HepG2 (cell line): ENCODE measurements around the gene KAZN. TPM values are rescaled to one million over a fixed set of nuclear protein-coding genes. Genes with fewer than 3 reads are reported as not detected.

Experiments
- AKAP8 ChIP-seq: sonication (generic); formaldehyde crosslinking; IDR thresholded peaks from 2 replicates; pipeline ENCODE4 v1.5.1; 2020; ENCODE audit warnings: mild to moderate bottlenecking, missing genetic modification reagents
- BHLHE40 ChIP-seq: IDR thresholded peaks from 2 replicates; pipeline ENCODE4 v1.6.1; 2011; ENCODE audit warnings: low read length, improper control_type of control experiment
- CEBPG ChIP-seq: IDR thresholded peaks from 2 replicates; pipeline ENCODE4 v1.6.1; 2016
- ESRRA ChIP-seq: sonication (generic); formaldehyde crosslinking; IDR thresholded peaks from 2 replicates; pipeline ENCODE4 v1.5.1; 2020; ENCODE audit warnings: mild to moderate bottlenecking, low read depth, missing genetic modification reagents
- FOXA3 ChIP-seq: IDR thresholded peaks from 2 replicates; pipeline ENCODE4 v1.6.1; 2016; ENCODE audit warnings: missing genetic modification reagents, missing compliant biosample characterization
- GATAD1 ChIP-seq: IDR thresholded peaks from 2 replicates; pipeline ENCODE4 v1.6.1; 2016; ENCODE audit warnings: missing genetic modification reagents, missing compliant biosample characterization
- HMGA1 ChIP-seq: sonication (generic); formaldehyde crosslinking; conservative IDR thresholded peaks from 2 replicates; pipeline ENCODE4 v1.4.0; 2020; ENCODE audit warnings: missing genetic modification reagents
- IKZF1 ChIP-seq: fragments of 450-650 bp; IDR thresholded peaks from 2 replicates; pipeline ENCODE4 v1.7.1; 2016
- MAF1 ChIP-seq: sonication (generic); formaldehyde crosslinking; IDR thresholded peaks from 2 replicates; pipeline ENCODE4 v1.5.0; 2020; ENCODE audit warnings: missing genetic modification reagents, borderline replicate concordance
- MYPOP ChIP-seq: sonication (generic); formaldehyde crosslinking; IDR thresholded peaks from 2 replicates; pipeline ENCODE4 v1.8.1; 2023; ENCODE audit warnings: mild to moderate bottlenecking, moderate library complexity, missing genetic modification reagents
- NR2F2 ChIP-seq: IDR thresholded peaks from 2 replicates; pipeline ENCODE4 v1.6.1; 2012; ENCODE audit warnings: low read depth, inconsistent platforms, borderline replicate concordance
- RBM22 ChIP-seq: fragments of 200-400 bp; formaldehyde crosslinking; optimal IDR thresholded peaks from 2 replicates; pipeline ENCODE3; 2017; ENCODE audit warnings: mild to moderate bottlenecking, low read length, moderate library complexity
- RERE ChIP-seq: IDR thresholded peaks from 2 replicates; pipeline ENCODE4 v1.6.1; 2016; ENCODE audit warnings: low read depth, missing genetic modification reagents, missing compliant biosample characterization
- RNF2 ChIP-seq: fragments of 450-650 bp; conservative IDR thresholded peaks from 2 replicates; pipeline ENCODE4 v1.6.1; 2016; ENCODE audit warnings: low read depth
- SCMH1 ChIP-seq: sonication (generic); formaldehyde crosslinking; IDR thresholded peaks from 2 replicates; pipeline ENCODE4 v1.9.0; 2021; ENCODE audit warnings: missing genetic modification reagents, mild to moderate bottlenecking, borderline replicate concordance
- SIX4 ChIP-seq: sonication (generic); formaldehyde crosslinking; IDR thresholded peaks from 2 replicates; pipeline ENCODE4 v1.4.0; 2020; ENCODE audit warnings: missing genetic modification reagents
- ZBTB38 ChIP-seq: sonication (generic); formaldehyde crosslinking; IDR thresholded peaks from 2 replicates; pipeline ENCODE4 v1.5.1; 2020; ENCODE audit warnings: mild to moderate bottlenecking, missing genetic modification reagents
- ZFP82 ChIP-seq: sonication (generic); formaldehyde crosslinking; IDR thresholded peaks from 2 replicates; pipeline ENCODE4 v1.5.1; 2020; ENCODE audit warnings: mild to moderate bottlenecking, missing genetic modification reagents, borderline replicate concordance
- ZKSCAN8 ChIP-seq: IDR thresholded peaks from 2 replicates; pipeline ENCODE4 v1.6.1; 2016; ENCODE audit warnings: borderline replicate concordance, missing genetic modification reagents, missing compliant biosample characterization
- ZMAT3 ChIP-seq: sonication (generic); formaldehyde crosslinking; conservative IDR thresholded peaks from 2 replicates; pipeline ENCODE4 v1.7.0; 2021; ENCODE audit warnings: missing genetic modification reagents
- ZNF329 ChIP-seq: sonication (generic); formaldehyde crosslinking; IDR thresholded peaks from 2 replicates; pipeline ENCODE4 v1.9.0; 2021; ENCODE audit warnings: low read depth, mild to moderate bottlenecking, missing genetic modification reagents
- ZNF354B ChIP-seq: sonication (generic); formaldehyde crosslinking; IDR thresholded peaks from 2 replicates; pipeline ENCODE4 v1.8.0; 2022; ENCODE audit warnings: mild to moderate bottlenecking, missing genetic modification reagents
- ZNF503 ChIP-seq: sonication (generic); formaldehyde crosslinking; IDR thresholded peaks from 2 replicates; pipeline ENCODE4 v1.4.0; 2020; ENCODE audit warnings: missing genetic modification reagents
- ZSCAN25 ChIP-seq: sonication (generic); formaldehyde crosslinking; IDR thresholded peaks from 2 replicates; pipeline ENCODE4 v1.8.0; 2022; ENCODE audit warnings: mild to moderate bottlenecking, missing genetic modification reagents
- polyA plus RNA-seq, 8 experiments: library from polyadenylated mRNA; depleted of rRNA in 3 of 8; stranded (reverse) in 7 of 8; unstranded in 1 of 8; fragments of >200 nt; fragmentation: Illumina TruSeq in 4 of 8; extraction: Trizol in 4 of 8; gene quantifications; 2 replicates each; pipeline versions ENCODE4 v1.2.1 to v1.2.3, GENCODE V29; 2011 to 2016; ENCODE audit warnings: low read depth in 4 of 8, missing spikeins in 1 of 8, mixed read lengths in 1 of 8; ENCODE audit not compliant: insufficient read depth in 1 of 8
- total RNA-seq, 5 experiments: library from RNA; depleted of rRNA; stranded (reverse); fragments of >200 nt; fragmentation: Illumina TruSeq; extraction: Trizol; gene quantifications; 2 replicates each; pipeline ENCODE4 v1.2.3, GENCODE V29; 2016; ENCODE audit warnings: low read depth in 1 of 5

Gene KAZN
- total and polyA plus RNA-seq, 2 of the 13 experiments (the other 11 are each of a cell fraction or from before 2014, with no cell fraction given) = 10.4 to 13.5 TPM

GRCh38 chr1:14952626-14953314 lies 354.3 kb downstream of the KAZN start (continued):
- TF ChIP-seq RERE (CRISPR knock-in tag) (peak; percentile 79; the same call in 1 of the 2 replicates), MYPOP (peak; percentile 67; the same call in 1 of the 2 replicates), ZKSCAN8 (CRISPR knock-in tag) (peak; percentile 94; the same call in 1 of the 2 replicates), ZNF503 (CRISPR knock-in tag) (peak; percentile 96), MAF1 (CRISPR knock-in tag) (no peak), BHLHE40 (no peak; the same call in 1 of the 2 replicates), ZFP82 (CRISPR knock-in tag) (0 out of 2 replicates have a peak, but pooled peaks have one; percentile 38), AKAP8 (CRISPR knock-in tag) (peak; percentile 74; the same call in 1 of the 2 replicates), IKZF1 (no peak), ZMAT3 (CRISPR knock-in tag) (no peak; the same call in 1 of the 2 replicates), RBM22 (no peak), RNF2 (no peak; the same call in 1 of the 2 replicates), GATAD1 (CRISPR knock-in tag) (peak; percentile 49), CEBPG (peak; percentile 63; the same call in 1 of the 2 replicates), NR2F2 (peak; percentile 97), SIX4 (CRISPR knock-in tag) (peak; percentile 74), ZBTB38 (CRISPR knock-in tag) (peak; percentile 79; the same call in 1 of the 2 replicates), FOXA3 (CRISPR knock-in tag) (peak; percentile 82), HMGA1 (CRISPR knock-in tag) (no peak), ESRRA (CRISPR knock-in tag) (peak; percentile 89), SCMH1 (no peak), ZSCAN25 (CRISPR knock-in tag) (no peak), ZNF329 (CRISPR knock-in tag) (no peak), ZNF354B (CRISPR knock-in tag) (no peak)
